Endothelial cell of umbilical vein (primary cell): ENCODE data around the gene LDLRAD4.

ENCODE experiments used
- POLR2AphosphoS5 ChIP-seq: IDR thresholded peaks from 2 replicates; pipeline ENCODE4 v1.6.1; 2012; ENCODE audit warnings: low read depth, mild to moderate bottlenecking, control low read depth, low read length, moderate library complexity; ENCODE audit not compliant: insufficient read depth
- TF ChIP-seq, protein P1 (sequence below), 2 donors: IDR thresholded peaks; 1 replicate in 1 of 2; 2 replicates in 1 of 2; pipeline ENCODE4 v1.5.1; 2011; ENCODE audit warnings: low read length in 2 of 2, mild to moderate bottlenecking in 2 of 2, moderate library complexity in 2 of 2, control low read depth in 1 of 2, inconsistent platforms in 1 of 2, low read depth in 1 of 2; ENCODE audit not compliant: insufficient read depth in 1 of 2; ENCODE audit errors: extremely low read depth in 1 of 2
- TF ChIP-seq, protein P2 (sequence below): IDR thresholded peaks from 2 replicates; pipeline ENCODE4 v1.6.1; 2011; ENCODE audit not compliant: insufficient read depth, insufficient read length

DNA sequence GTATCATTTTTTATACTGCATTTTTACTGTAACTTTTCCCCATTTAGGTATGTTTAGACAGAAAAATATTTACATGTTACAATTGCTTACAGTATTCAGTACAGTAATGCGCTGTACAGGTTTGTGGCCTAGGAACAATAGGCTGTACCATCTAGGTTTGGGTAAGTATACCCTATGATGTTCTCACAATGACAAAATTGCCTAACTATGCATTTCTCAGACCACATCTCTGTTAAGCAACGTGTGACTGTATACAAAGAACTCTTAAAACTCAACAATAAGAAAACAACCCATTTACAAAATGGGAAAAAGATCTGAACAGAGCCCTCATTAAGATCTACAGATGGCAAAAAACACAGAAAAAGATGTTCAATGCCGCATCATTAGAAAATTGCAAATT, 478.4 kb downstream of the LDLRAD4 start:
- TF ChIP-seq, protein P1, sequence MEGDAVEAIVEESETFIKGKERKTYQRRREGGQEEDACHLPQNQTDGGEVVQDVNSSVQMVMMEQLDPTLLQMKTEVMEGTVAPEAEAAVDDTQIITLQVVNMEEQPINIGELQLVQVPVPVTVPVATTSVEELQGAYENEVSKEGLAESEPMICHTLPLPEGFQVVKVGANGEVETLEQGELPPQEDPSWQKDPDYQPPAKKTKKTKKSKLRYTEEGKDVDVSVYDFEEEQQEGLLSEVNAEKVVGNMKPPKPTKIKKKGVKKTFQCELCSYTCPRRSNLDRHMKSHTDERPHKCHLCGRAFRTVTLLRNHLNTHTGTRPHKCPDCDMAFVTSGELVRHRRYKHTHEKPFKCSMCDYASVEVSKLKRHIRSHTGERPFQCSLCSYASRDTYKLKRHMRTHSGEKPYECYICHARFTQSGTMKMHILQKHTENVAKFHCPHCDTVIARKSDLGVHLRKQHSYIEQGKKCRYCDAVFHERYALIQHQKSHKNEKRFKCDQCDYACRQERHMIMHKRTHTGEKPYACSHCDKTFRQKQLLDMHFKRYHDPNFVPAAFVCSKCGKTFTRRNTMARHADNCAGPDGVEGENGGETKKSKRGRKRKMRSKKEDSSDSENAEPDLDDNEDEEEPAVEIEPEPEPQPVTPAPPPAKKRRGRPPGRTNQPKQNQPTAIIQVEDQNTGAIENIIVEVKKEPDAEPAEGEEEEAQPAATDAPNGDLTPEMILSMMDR (IDR thresholded peaks at IDR 0.05; ENCODE audit: extremely low read depth in 1 of 2, insufficient read depth in 1 of 2, low read depth in 1 of 2, low read length in 2 of 2), result no peak
- no peak for TF ChIP-seq POLR2AphosphoS5
- TF ChIP-seq, protein P2, sequence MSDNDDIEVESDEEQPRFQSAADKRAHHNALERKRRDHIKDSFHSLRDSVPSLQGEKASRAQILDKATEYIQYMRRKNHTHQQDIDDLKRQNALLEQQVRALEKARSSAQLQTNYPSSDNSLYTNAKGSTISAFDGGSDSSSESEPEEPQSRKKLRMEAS, result no peak
